ENCODE measurements around the gene TMEM143. TPM values are rescaled to one million over a fixed set of nuclear protein-coding genes. Genes with fewer than 3 reads are reported as not detected.

TMEM143 gene
- total RNA-seq, 2 experiments from 2014 or later: 18.9 to 21.5 TPM

GRCh38 chr19:48290771-48291488, 72.8 kb downstream of the TMEM143 start:
- H3K27ac Mint-ChIP-seq: no peak overlapping the region
- peaks cover 9% of the 10 kb centered on the region for H3K9me3 Mint-ChIP-seq (ENCODE audit: low read depth)
- peak; percentile 74 for DNase-seq
- peaks cover under 1% of the 10 kb centered on the region for H3K27me3 Mint-ChIP-seq
- H3K4me1 Mint-ChIP-seq: peaks cover 3% of the 10 kb centered on the region
- intact Hi-C loops (cut with DNase I, micrococcal nuclease): loop anchor here (1.0 to 2.0 kb wide), 6 partner anchors 20 to 328 kb away; no protein-coding TSS in a partner anchor
- ChIA-PET POLR2A (no interaction called here), CTCF (interaction anchor here (0.7 to 2.4 kb wide), 12 partner anchors 11 to 327 kb away, joined by 3 to 11 read pairs (median 4); partner anchors contain the start of gene PLA2G4C)
- no peaks in the 10 kb centered on the region for H3K36me3 Mint-ChIP-seq (ENCODE audit: low read depth)
- H3K4me3 Mint-ChIP-seq: peak overlapping the region; percentile 64
- ATAC-seq: peak; percentile 53

- CTCF ChIA-PET: interaction anchor here (1.0 to 2.4 kb wide), 7 partner anchors 18 to 327 kb away, joined by 3 to 11 read pairs (median 4); partner anchors contain the start of gene PLA2G4C
- no peak for DNase-seq
- POLR2A ChIA-PET: no interaction called here
- intact Hi-C loops (cut with DNase I, micrococcal nuclease): loop anchor here (2.0 kb wide), 2 partner anchors 24 to 184 kb away; no protein-coding TSS in a partner anchor
- H3K4me1 Mint-ChIP-seq: peaks cover 3% of the 10 kb centered on the region
- ATAC-seq: no peak
- H3K36me3 Mint-ChIP-seq (ENCODE audit: low read depth): peaks cover under 1% of the 10 kb centered on the region
- H3K27me3 Mint-ChIP-seq: peaks cover 5% of the 10 kb centered on the region
- H3K4me3 Mint-ChIP-seq: no peak overlapping the region
- peaks cover 9% of the 10 kb centered on the region for H3K9me3 Mint-ChIP-seq (ENCODE audit: low read depth)
- H3K27ac Mint-ChIP-seq: no peak overlapping the region
These were observed 73.4 kb downstream of the TMEM143 start for GRCh38 chr19:48290401-48290770.

- Mint-ChIP-seq H3K4me1 (peaks cover 3% of the 10 kb centered on the region), H3K27ac (no peak overlapping the region), H3K36me3 (ENCODE audit: low read depth) (peaks cover 1% of the 10 kb centered on the region), H3K9me3 (ENCODE audit: low read depth) (peaks cover 9% of the 10 kb centered on the region), H3K27me3 (peaks cover 9% of the 10 kb centered on the region), H3K4me3 (no peak overlapping the region)
- DNase-seq (no peak), ATAC-seq (no peak)
- POLR2A ChIA-PET: no interaction called here
- intact Hi-C loops (cut with DNase I, micrococcal nuclease): loop anchor here in 1 of 2 experiments (5.0 kb wide), 1 partner anchor 310 kb away; no protein-coding TSS in a partner anchor
- CTCF ChIA-PET: interaction anchor here (0.8 kb wide), 1 partner anchor 19 kb away, joined by 4 read pairs; no protein-coding TSS in a partner anchor
These were observed 76.0 kb downstream of the TMEM143 start for GRCh38 chr19:48287748-48288147.

- no peak for DNase-seq
- ATAC-seq: no peak
- ChIA-PET POLR2A (no interaction called here), CTCF (interaction anchor here (0.7 kb wide), 2 partner anchors 19 to 50 kb away, joined by 3 read pairs; no protein-coding TSS in a partner anchor)
- peaks cover 1% of the 10 kb centered on the region for H3K36me3 Mint-ChIP-seq (ENCODE audit: low read depth)
- no peaks in the 10 kb centered on the region for H3K4me1 Mint-ChIP-seq
- peaks cover 9% of the 10 kb centered on the region for H3K9me3 Mint-ChIP-seq (ENCODE audit: low read depth)
- intact Hi-C loops (cut with DNase I, micrococcal nuclease): loop anchor here in 1 of 2 experiments (5.0 kb wide), 1 partner anchor 308 kb away; no protein-coding TSS in a partner anchor
- H3K27me3 Mint-ChIP-seq: peaks cover 9% of the 10 kb centered on the region
- no peak overlapping the region for H3K4me3 Mint-ChIP-seq
- no peak overlapping the region for H3K27ac Mint-ChIP-seq
These were observed 78.8 kb downstream of the TMEM143 start for GRCh38 chr19:48284896-48285295.

DNA sequence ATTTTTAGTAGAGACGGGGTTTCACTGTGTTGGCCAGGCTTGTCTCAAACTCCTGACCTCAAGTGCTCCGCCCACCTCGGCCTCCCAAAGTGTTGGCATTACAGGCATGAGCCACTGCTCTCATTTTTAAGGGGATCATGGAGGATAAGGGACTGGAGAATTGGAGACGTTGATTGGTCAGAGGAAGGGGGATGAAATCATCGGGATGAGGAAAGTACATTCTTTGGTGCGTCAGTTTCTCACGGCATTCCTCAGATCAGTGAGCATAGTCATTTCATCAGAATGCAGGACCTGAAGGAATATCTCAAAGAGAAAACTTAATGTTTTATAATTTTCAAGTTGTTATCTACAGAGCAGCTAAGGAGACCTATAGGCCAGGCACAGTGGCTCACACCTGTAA, 79.8 kb downstream of the TMEM143 start:
- ChIA-PET CTCF (no interaction called here), POLR2A (no interaction called here)
- intact Hi-C loops (cut with DNase I, micrococcal nuclease): no loop called here
- Mint-ChIP-seq H3K4me3 (no peak overlapping the region), H3K4me1 (no peaks in the 10 kb centered on the region), H3K27ac (no peak overlapping the region), H3K36me3 (ENCODE audit: low read depth) (peaks cover 1% of the 10 kb centered on the region), H3K9me3 (ENCODE audit: low read depth) (peaks cover 9% of the 10 kb centered on the region), H3K27me3 (peaks cover 9% of the 10 kb centered on the region)
- DNase-seq: no peak
- no peak for ATAC-seq

Other genes with a start within 250 kb of the TMEM143 start
- 100 to 1,000 TPM; 193 to 194 TPM for gene LIG1, start 193.6 kb downstream of the TMEM143 start, total RNA-seq
- gene ZSWIM9, start 193.3 kb downstream of the TMEM143 start, total RNA-seq: 10 to 100 TPM in 1 of 2 experiments, 1 to 10 TPM in 1; 7.4 to 10.9 TPM
- gene CARD8, start 108.0 kb downstream of the TMEM143 start, total RNA-seq: 100 to 1,000 TPM; 109 to 118 TPM
- under 1 TPM in 1 of 2 experiments, not detected in 1; 0.12 TPM for gene ZNF114, start 93.9 kb downstream of the TMEM143 start, total RNA-seq
- 100 to 1,000 TPM; 166 to 195 TPM for gene EMP3, start 38.4 kb downstream of the TMEM143 start, total RNA-seq
- under 1 TPM in 1 of 2 experiments, not detected in 1; 0.25 TPM for gene SYNGR4, start 427 bp upstream of the TMEM143 start, total RNA-seq
- gene KDELR1, start 27.6 kb upstream of the TMEM143 start, total RNA-seq: 10 to 100 TPM; 69.5 to 78.8 TPM
- under 1 TPM; 0.11 to 0.14 TPM for gene GRIN2D, start 29.7 kb upstream of the TMEM143 start, total RNA-seq
- 10 to 100 TPM; 43.4 to 51.3 TPM for gene GRWD1, start 82.0 kb upstream of the TMEM143 start, total RNA-seq
- gene KCNJ14, start 91.6 kb upstream of the TMEM143 start, total RNA-seq: 1 to 10 TPM in 1 of 2 experiments, under 1 TPM in 1; 0.86 to 1.1 TPM
- 10 to 100 TPM; 22.5 to 24.2 TPM for gene CYTH2, start 105.4 kb upstream of the TMEM143 start, total RNA-seq
- gene LMTK3, start 147.9 kb upstream of the TMEM143 start, total RNA-seq: 1 to 10 TPM; 3.9 to 4.5 TPM
- gene SULT2B1, start 188.2 kb upstream of the TMEM143 start, total RNA-seq: not detected
- not detected for gene SPACA4, start 242.8 kb upstream of the TMEM143 start, total RNA-seq

Measured in activated CD4-positive, alpha-beta T cell treated with anti-CD3 and anti-CD28 coated beads for 36 hours (primary cell).